Ovary (tissue), 9 donors: ENCODE measurements around the gene DRAM2. TPM values are rescaled to one million over a fixed set of nuclear protein-coding genes. Genes with fewer than 3 reads are reported as not detected.

Experiments used
- DNase-seq, 5 donors: peaks; one replicate each; pipeline ENCODE4 v3.0.0-alpha.2; 2019 to 2020
- H3K27ac ChIP-seq, 2 donors: fragments of 200-600 bp; one replicate each; pipeline versions ENCODE4 v1.5.1 to v1.8.0; 2019 to 2022
- H3K27me3 ChIP-seq: fragments of 200-600 bp; one replicate; pipeline ENCODE4 v1.8.0; 2022
- H3K36me3 ChIP-seq: fragments of 200-600 bp; sonication (generic); one replicate; pipeline ENCODE4 v1.5.1; 2019
- H3K4me1 ChIP-seq: one replicate; pipeline ENCODE4 v1.8.1; 2013; ENCODE audit warnings: mild to moderate bottlenecking, moderate library complexity; ENCODE audit not compliant: insufficient read depth
- H3K4me3 ChIP-seq: fragments of 200-600 bp; sonication (generic); one replicate; pipeline ENCODE4 v1.5.1; 2017
- H3K9me3 ChIP-seq, 2 donors: fragments of 200-600 bp in 1 of 2; sonication (generic) in 1 of 2; one replicate each; pipeline versions ENCODE4 v1.5.1 to v1.8.1; 2013 to 2019; ENCODE audit warnings: mild to moderate bottlenecking in 1 of 2, moderate library complexity in 1 of 2
- CTCF ChIP-seq, 3 donors: fragments of 450-650 bp in 2 of 3; fragments of 200-600 bp in 1 of 3; IDR thresholded peaks; one replicate each; pipeline versions ENCODE4 v1.5.1 to v1.8.0; 2016 to 2022; ENCODE audit warnings: antibody characterized with exemption in 3 of 3, mild to moderate bottlenecking in 1 of 3
- EP300 ChIP-seq: sonication (generic); formaldehyde crosslinking; IDR thresholded peaks from one replicate; pipeline ENCODE4 v1.6.1; 2017; ENCODE audit warnings: antibody characterized with exemption
- POLR2A ChIP-seq: fragments of 450-650 bp; IDR thresholded peaks from one replicate; pipeline ENCODE4 v1.6.1; 2017; ENCODE audit warnings: antibody characterized with exemption, mild to moderate bottlenecking, moderate library complexity
- whole genome bisulfite sequencing, 3 donors: extraction: QIAGEN DNeasy Blood & Tissue Kit in 1 of 3; methylation state at CpG; one replicate each; pipeline versions ENCODE4 v1.1.5 to v1.1.7; 2013 to 2017; 5-methylcytosine and 5-hydroxymethylcytosine counted together
- intact Hi-C, 4 donors: fragments of 100-400 bp; cut with DNase I; formaldehyde crosslinking; loops; one replicate each; pipeline versions ENCODE4 v1.11.0 to v1.15.1; 2022 to 2023
- polyA plus RNA-seq, 2 donors: library from polyadenylated mRNA; stranded (reverse); fragments of 200-250 nt in 1 of 2; fragments of 350-450 nt in 1 of 2; fragmentation: Illumina TruSeq in 1 of 2; extraction: RNeasy Lipid Tissue Mini Kit (QIAGEN cat#74804) in 1 of 2; gene quantifications; one replicate each; pipeline ENCODE4 v1.2.3, GENCODE V29; 2013 to 2014
- total RNA-seq, 7 donors: library from RNA; depleted of rRNA in 2 of 7; stranded (reverse); fragments of >200 nt in 2 of 7; fragmentation: NEBNext Ultra II Directional in 3 of 7; extraction: Animal tissue kit (Norgen Biotek cat#: 25700) in 3 of 7; gene quantifications; one replicate each; pipeline versions ENCODE4 v1.1.0 to v1.2.4, GENCODE V29; 2016 to 2023
- donor health status: DM: no; HTN: no; CAD: no; lungs with moderate emphysema.
- donor health status: DM: no; HTN: no; CAD: no.
- donor health status: Bipolar disorder and iron deficiency.
- donor health status: DM: yes; HTN: yes; CAD: no.
- donor health status: DM: no; HTN: no; CAD: no.
- donor health status: DM: yes; HTN: yes; CAD: no.

The DRAM2 gene
- total and polyA plus RNA-seq, 9 donors = 27.2 to 87.3 (median 34.7) TPM

DNA sequence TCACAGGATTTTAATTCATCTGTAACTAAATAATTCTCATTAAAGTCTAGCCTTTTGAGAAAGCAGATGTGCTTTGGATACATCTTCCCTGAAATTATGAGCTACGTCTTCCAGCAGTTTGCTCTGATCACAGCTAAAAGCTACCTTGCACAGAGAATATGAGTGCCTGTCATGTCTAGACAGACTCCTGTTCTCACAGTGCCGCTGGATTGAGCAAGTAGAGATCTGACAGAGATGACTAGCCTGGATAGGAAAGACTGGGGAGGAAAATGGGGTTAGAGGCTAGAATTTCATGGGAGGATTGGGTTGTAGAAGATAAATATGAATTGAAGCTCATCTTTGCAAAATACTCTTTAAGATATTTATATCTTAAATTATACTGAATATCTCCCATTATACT, 24.3 kb upstream of the DRAM2 start:
- WGBS, 3 donors = 41 to 61% (median 57%) methylated on average over 2 of the region's 2 CpGs
- DNase-seq = no peak

DNA sequence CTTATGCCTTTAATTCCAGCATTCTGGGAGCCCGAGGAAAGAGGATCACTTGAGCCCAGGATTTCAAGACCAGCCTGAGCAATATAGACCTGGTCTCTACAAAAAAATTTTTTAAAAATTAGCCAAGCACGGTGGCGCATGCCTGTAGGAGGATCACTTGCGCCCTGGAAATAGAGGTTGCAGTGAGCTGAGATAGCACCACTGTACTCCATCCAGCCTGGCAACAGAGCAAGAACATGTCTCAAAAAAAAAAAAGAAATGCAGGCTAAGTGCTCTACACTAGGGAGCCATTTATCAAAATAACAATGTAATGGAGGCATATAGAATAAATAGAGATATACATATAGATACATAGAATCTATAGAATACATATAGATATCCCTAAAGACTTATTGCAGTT, 23.5 kb upstream of the DRAM2 start:
- Histone ChIP-seq H3K4me3 (no peak overlapping the region), H3K4me1 (peaks cover 2% of the 10 kb centered on the region), H3K27me3 (no peaks in the 10 kb centered on the region), H3K36me3 (no peaks in the 10 kb centered on the region), H3K9me3 (no peaks in the 10 kb centered on the region), H3K27ac (no peak overlapping the region)
- no peak for DNase-seq
- intact Hi-C loops = no loop called here
- no peak for TF ChIP-seq POLR2A
- TF ChIP-seq CTCF (IDR thresholded peaks at IDR 0.05) = no peak
- no peak for TF ChIP-seq EP300
- whole genome bisulfite sequencing, 3 donors = 29 to 50% (median 29%) methylated on average over 4 of the region's 4 CpGs

More for the DNA sequence above, 24.3 kb upstream of the DRAM2 start:
- Histone ChIP-seq H3K4me1 (peaks cover 2% of the 10 kb centered on the region), H3K4me3 (no peak overlapping the region), H3K9me3 (no peaks in the 10 kb centered on the region), H3K36me3 (no peaks in the 10 kb centered on the region), H3K27ac (no peak overlapping the region), H3K27me3 (no peaks in the 10 kb centered on the region)
- intact Hi-C loops = no loop called here
- TF ChIP-seq EP300 (no peak), CTCF (IDR thresholded peaks at IDR 0.05) (no peak), POLR2A (no peak)

- H3K4me1 ChIP-seq = peaks cover 2% of the 10 kb centered on the region
- intact Hi-C loops = no loop called here
- DNase-seq = no peak
- H3K27ac ChIP-seq = no peak overlapping the region
- H3K4me3 ChIP-seq = no peak overlapping the region
- no peaks in the 10 kb centered on the region for H3K9me3 ChIP-seq
- H3K27me3 ChIP-seq = no peaks in the 10 kb centered on the region
- 82 to 88% (median 88%) methylated on average over 2 of the region's 2 CpGs for WGBS, 3 donors
- TF ChIP-seq POLR2A (no peak), CTCF (IDR thresholded peaks at IDR 0.05) (no peak), EP300 (no peak)
- no peaks in the 10 kb centered on the region for H3K36me3 ChIP-seq
These were observed 22.6 kb upstream of the DRAM2 start for GRCh38 chr1:111162488-111162880.

DNA sequence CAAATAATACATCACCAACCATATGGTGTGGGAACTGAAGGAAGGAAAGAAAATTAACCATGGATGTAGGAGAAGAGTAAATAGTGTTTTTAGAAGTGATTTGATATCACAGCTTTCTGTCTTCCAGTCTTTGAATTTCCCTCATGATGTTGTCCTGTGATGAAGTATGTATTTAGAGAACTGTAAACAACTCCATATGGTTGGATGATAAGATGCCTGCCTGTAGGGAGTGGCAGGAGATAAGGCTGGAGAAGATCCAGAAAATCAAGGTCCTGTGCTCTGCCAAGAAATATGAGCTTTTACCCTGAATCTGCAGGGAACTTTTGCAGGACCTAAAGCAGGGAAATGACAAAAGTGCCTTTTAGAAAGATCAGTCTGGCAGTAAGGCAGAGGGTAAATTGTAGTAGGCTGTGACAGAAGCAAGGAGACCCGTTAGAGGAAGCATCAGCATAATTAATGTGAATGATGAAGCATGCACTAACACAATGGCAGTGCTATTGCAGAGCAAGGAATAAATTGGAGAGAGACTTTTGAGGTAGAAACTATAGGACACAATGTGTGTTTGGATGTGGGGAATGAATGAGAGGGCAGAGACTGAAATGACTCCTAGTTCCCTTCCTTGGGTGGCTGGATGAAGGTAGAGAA, 22.1 kb upstream of the DRAM2 start:
- peaks cover 2% of the 10 kb centered on the region for H3K4me1 ChIP-seq
- no peak overlapping the region for H3K4me3 ChIP-seq
- 3 to 10% (median 5%) methylated on average over 1 of the region's 1 CpG for WGBS, 3 donors
- DNase-seq = no peak
- intact Hi-C loops = no loop called here
- H3K9me3 ChIP-seq = no peaks in the 10 kb centered on the region
- H3K27ac ChIP-seq = no peak overlapping the region
- H3K27me3 ChIP-seq = no peaks in the 10 kb centered on the region
- H3K36me3 ChIP-seq = no peaks in the 10 kb centered on the region
- TF ChIP-seq EP300 (no peak), CTCF (IDR thresholded peaks at IDR 0.05) (no peak), POLR2A (no peak)
